PC-3 (cell line): Measurements from ENCODE around the gene INS.
A peak's percentile ranks its signal among the peaks of the same experiment; 100 is the strongest.

Experiments used
- CTCF ChIP-seq: fragments of 300-600 bp; sonication (generic); conservative IDR thresholded peaks from 2 replicates; pipeline ENCODE4 v1.5.1; 2017; ENCODE audit warnings: antibody characterized with exemption, low read depth, mild to moderate bottlenecking, low read length
- EZH2 ChIP-seq: fragments of 300-600 bp; sonication (generic); IDR thresholded peaks from one replicate; pipeline ENCODE4 v1.6.1; 2017; ENCODE audit warnings: antibody characterized with exemption, mild to moderate bottlenecking, low read length; ENCODE audit not compliant: unreplicated experiment

- TF ChIP-seq CTCF = peak; percentile 83
- no peak for TF ChIP-seq EZH2
Measured at GRCh38 chr11:2156416-2157182, 4.4 kb downstream of the INS start.
